ENCODE results near the gene TBC1D17. TPM values are rescaled to one million over a fixed set of nuclear protein-coding genes. Genes with fewer than 3 reads are reported as not detected.

The TBC1D17 gene
- total RNA-seq, 3 donors from 2014 or later, result 33.7 to 55.7 (median 45.1) TPM

- peaks cover 10% of the 10 kb centered on the region for H3K36me3 ChIP-seq (ENCODE audit: low read depth)
- ATAC-seq (no peak), DNase-seq (no peak)
- H3K4me1 ChIP-seq (ENCODE audit: low read depth), result no peaks in the 10 kb centered on the region
- no peak for TF ChIP-seq CTCF (IDR thresholded peaks at IDR 0.05)
- no peak overlapping the region for H3K4me3 ChIP-seq
- no peaks in the 10 kb centered on the region for H3K9me3 ChIP-seq
- intact Hi-C loops (cut with DNase I, micrococcal nuclease), result no loop called here
Observed at GRCh38 chr19:49832556-49832955, 44.9 kb upstream of the TBC1D17 start.

GRCh38 chr19:49833599-49833998 is 43.9 kb upstream of the TBC1D17 start:
- Histone ChIP-seq H3K4me1 (ENCODE audit: low read depth) (no peaks in the 10 kb centered on the region), H3K9me3 (no peaks in the 10 kb centered on the region), H3K36me3 (ENCODE audit: low read depth) (peaks cover 6% of the 10 kb centered on the region), H3K4me3 (no peak overlapping the region)
- ATAC-seq (no peak), DNase-seq (no peak)
- TF ChIP-seq CTCF (IDR thresholded peaks at IDR 0.05), result no peak
- intact Hi-C loops (cut with DNase I, micrococcal nuclease), result no loop called here

GRCh38 chr19:49835562-49835961 is 41.9 kb upstream of the TBC1D17 start:
- Histone ChIP-seq H3K9me3 (no peaks in the 10 kb centered on the region), H3K4me1 (ENCODE audit: low read depth) (no peaks in the 10 kb centered on the region), H3K36me3 (ENCODE audit: low read depth) (peaks cover 6% of the 10 kb centered on the region), H3K4me3 (no peak overlapping the region)
- DNase-seq (no peak), ATAC-seq (no peak)
- TF ChIP-seq CTCF (IDR thresholded peaks at IDR 0.05), result no peak
- intact Hi-C loops (cut with DNase I, micrococcal nuclease), result no loop called here

GRCh38 chr19:49836176-49837008 is 41.1 kb upstream of the TBC1D17 start:
- intact Hi-C loops (cut with DNase I, micrococcal nuclease), result no loop called here
- Histone ChIP-seq H3K36me3 (ENCODE audit: low read depth) (peaks cover 6% of the 10 kb centered on the region), H3K9me3 (no peaks in the 10 kb centered on the region), H3K4me3 (no peak overlapping the region), H3K4me1 (ENCODE audit: low read depth) (no peaks in the 10 kb centered on the region)
- DNase-seq (no peak), ATAC-seq (no peak)
- TF ChIP-seq CTCF (IDR thresholded peaks at IDR 0.05), result no peak

- Histone ChIP-seq H3K36me3 (ENCODE audit: low read depth) (peaks cover 6% of the 10 kb centered on the region), H3K4me1 (ENCODE audit: low read depth) (no peaks in the 10 kb centered on the region), H3K4me3 (no peak overlapping the region), H3K9me3 (no peaks in the 10 kb centered on the region)
- ATAC-seq (no peak), DNase-seq (no peak)
- intact Hi-C loops (cut with DNase I, micrococcal nuclease), result no loop called here
- no peak for TF ChIP-seq CTCF (IDR thresholded peaks at IDR 0.05)
Observed at GRCh38 chr19:49837009-49837310, 40.5 kb upstream of the TBC1D17 start.

All from mucosa of descending colon (tissue), 3 donors.